Large intestine (tissue), 3 donors: ENCODE results near the gene TSC22D1. TPM values are rescaled to one million over a fixed set of nuclear protein-coding genes. Genes with fewer than 3 reads are reported as not detected.

ENCODE experiments used
- DNase-seq, 2 donors: peaks; one replicate each; pipeline versions ENCODE4 v3.0.0 to v3.0.0-alpha.2; 2013
- H3K27ac ChIP-seq: one replicate; pipeline ENCODE4 v1.5.1; 2013; ENCODE audit warnings: low read length
- H3K27me3 ChIP-seq: 2 replicates; pipeline ENCODE4 v1.6.1; 2013; ENCODE audit warnings: low read length; ENCODE audit not compliant: control insufficient read depth, insufficient read depth
- H3K36me3 ChIP-seq: 2 replicates; pipeline ENCODE4 v1.6.1; 2013; ENCODE audit warnings: low read length; ENCODE audit not compliant: control insufficient read depth, insufficient read depth
- H3K4me1 ChIP-seq: one replicate; pipeline ENCODE4 v1.6.1; 2013; ENCODE audit warnings: low read length; ENCODE audit not compliant: control insufficient read depth, insufficient read depth
- H3K4me3 ChIP-seq: one replicate; pipeline ENCODE4 v1.5.1; 2013; ENCODE audit warnings: low read length
- H3K9me3 ChIP-seq: one replicate; pipeline ENCODE4 v1.6.1; 2013; ENCODE audit warnings: mild to moderate bottlenecking, low read depth, low read length, moderate library complexity; ENCODE audit not compliant: control insufficient read depth
- WGBS: methylation state at CpG from one replicate; pipeline ENCODE4 v1.1.5; 2013; ENCODE audit warnings: low lambda C conversion rate; ENCODE audit not compliant: insufficient coverage; 5-methylcytosine and 5-hydroxymethylcytosine counted together
- polyA plus RNA-seq: library from polyadenylated mRNA; unstranded; fragments of 120-200 nt; gene quantifications from one replicate; pipeline ENCODE4 v1.2.1, GENCODE V29; 2013

The TSC22D1 gene
- polyA plus RNA-seq, 1 donor, result 172 TPM

- no peaks in the 10 kb centered on the region for H3K27me3 ChIP-seq
- no peaks in the 10 kb centered on the region for H3K4me1 ChIP-seq
- no peaks in the 10 kb centered on the region for H3K36me3 ChIP-seq
- 67% methylated on average over 1 of the region's 2 CpGs for WGBS
- DNase-seq, result no peak
- no peaks in the 10 kb centered on the region for H3K9me3 ChIP-seq
- H3K4me3 ChIP-seq, result no peak overlapping the region
- no peak overlapping the region for H3K27ac ChIP-seq
Observed at GRCh38 chr13:44411841-44412240, 164.3 kb downstream of the TSC22D1 start.

DNA sequence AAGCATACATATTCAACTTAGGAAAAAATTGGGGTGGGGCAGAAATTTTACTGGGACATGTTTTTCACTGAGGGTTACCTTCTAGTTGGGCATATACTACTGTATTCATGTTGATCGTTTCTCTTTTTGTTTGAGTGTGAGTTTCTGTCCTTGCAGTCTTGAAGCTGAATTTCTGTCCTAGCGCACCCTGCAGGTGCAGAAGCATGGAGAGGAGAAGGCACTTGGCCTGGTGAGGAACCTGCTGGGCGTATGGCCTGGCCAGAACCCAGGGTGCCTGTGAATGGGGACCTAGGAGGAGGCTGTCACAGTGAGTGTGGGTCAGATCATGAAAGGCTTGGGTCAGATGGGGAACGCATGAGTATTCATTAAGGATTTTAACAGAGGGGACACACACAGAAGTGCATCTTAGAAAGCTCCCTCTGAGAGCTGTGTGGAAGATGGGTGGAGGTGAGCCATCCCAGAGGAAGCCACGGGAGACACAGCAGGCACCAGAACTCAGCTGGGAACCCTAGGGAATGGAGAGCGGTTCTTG lies 165.7 kb downstream of the TSC22D1 start:
- H3K4me3 ChIP-seq, result no peak overlapping the region
- no peak overlapping the region for H3K27ac ChIP-seq
- no CpG with 5 or more reads among the region's 6 CpGs for WGBS
- no peaks in the 10 kb centered on the region for H3K27me3 ChIP-seq
- no peaks in the 10 kb centered on the region for H3K4me1 ChIP-seq
- H3K36me3 ChIP-seq, result no peaks in the 10 kb centered on the region
- no peaks in the 10 kb centered on the region for H3K9me3 ChIP-seq
- no peak for DNase-seq

GRCh38 chr13:44409595-44409994 lies 166.5 kb downstream of the TSC22D1 start:
- H3K4me1 ChIP-seq, result peaks cover 3% of the 10 kb centered on the region
- no peak overlapping the region for H3K27ac ChIP-seq
- no peaks in the 10 kb centered on the region for H3K27me3 ChIP-seq
- no peaks in the 10 kb centered on the region for H3K36me3 ChIP-seq
- no peak overlapping the region for H3K4me3 ChIP-seq
- no peak for DNase-seq
- H3K9me3 ChIP-seq, result no peaks in the 10 kb centered on the region
- WGBS, result no CpG with 5 or more reads among the region's 4 CpGs

DNA sequence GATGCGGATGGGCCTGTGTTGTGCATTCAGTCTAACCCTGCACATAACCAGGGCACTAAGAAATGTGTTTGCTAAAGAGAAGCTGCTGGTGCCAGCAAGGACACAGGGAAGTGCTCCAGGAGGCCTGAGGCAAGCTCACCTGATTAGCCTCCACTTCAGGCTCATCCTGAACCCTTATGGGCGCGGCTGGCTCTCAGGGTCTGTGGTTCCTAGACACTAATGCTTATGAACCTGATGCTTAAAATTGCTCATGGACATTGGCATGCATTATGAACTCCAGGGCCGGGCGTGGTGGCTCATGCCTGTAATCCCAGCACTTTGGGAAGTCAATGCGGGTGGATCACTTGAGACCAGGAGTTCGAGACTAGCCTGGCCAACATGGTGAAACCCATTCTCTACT lies 168.2 kb downstream of the TSC22D1 start:
- Histone ChIP-seq H3K9me3 (no peaks in the 10 kb centered on the region), H3K4me3 (no peak overlapping the region), H3K4me1 (peaks cover 16% of the 10 kb centered on the region), H3K27me3 (no peaks in the 10 kb centered on the region), H3K36me3 (no peaks in the 10 kb centered on the region), H3K27ac (no peak overlapping the region)
- no CpG with 5 or more reads among the region's 7 CpGs for WGBS
- DNase-seq, result no peak

DNA sequence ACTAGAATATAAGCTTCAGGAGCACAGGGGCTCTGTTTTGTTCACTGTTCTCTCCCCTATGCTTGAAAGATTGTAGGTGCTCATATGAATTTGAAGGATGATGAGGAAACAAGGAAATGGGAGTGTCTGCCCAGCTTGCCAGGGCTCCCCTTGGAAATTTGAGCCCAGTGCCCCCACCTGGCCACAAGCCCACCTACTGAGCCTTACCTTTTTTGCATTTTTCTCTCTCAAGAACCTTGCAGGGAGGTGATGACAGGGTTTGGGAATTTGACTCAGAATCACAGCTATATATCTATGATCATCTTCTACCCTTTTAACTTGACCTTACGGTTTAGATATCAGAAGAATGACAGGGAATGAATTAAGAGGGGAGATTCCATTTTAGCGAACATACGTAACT lies 168.8 kb downstream of the TSC22D1 start:
- Histone ChIP-seq H3K27ac (no peak overlapping the region), H3K9me3 (no peaks in the 10 kb centered on the region), H3K27me3 (no peaks in the 10 kb centered on the region), H3K4me3 (no peak overlapping the region), H3K4me1 (peaks cover 16% of the 10 kb centered on the region), H3K36me3 (no peaks in the 10 kb centered on the region)
- no peak for DNase-seq
- WGBS, result 72% methylated on average over 3 of the region's 3 CpGs

- WGBS, result 67% methylated on average over 2 of the region's 5 CpGs
- Histone ChIP-seq H3K4me3 (no peak overlapping the region), H3K27ac (no peak overlapping the region), H3K4me1 (peaks cover 16% of the 10 kb centered on the region), H3K27me3 (no peaks in the 10 kb centered on the region), H3K36me3 (no peaks in the 10 kb centered on the region), H3K9me3 (no peaks in the 10 kb centered on the region)
- no peak for DNase-seq
Observed at GRCh38 chr13:44406617-44407016, 169.5 kb downstream of the TSC22D1 start.

GRCh38 chr13:44404261-44405132 lies 171.6 kb downstream of the TSC22D1 start:
- H3K27me3 ChIP-seq, result no peaks in the 10 kb centered on the region
- H3K27ac ChIP-seq, result peak overlapping the region; percentile 65
- DNase-seq, result peak in 1 of 2 donors; percentile 77
- no peaks in the 10 kb centered on the region for H3K36me3 ChIP-seq
- H3K9me3 ChIP-seq, result no peaks in the 10 kb centered on the region
- no CpG with 5 or more reads among the region's 15 CpGs for WGBS
- peak overlapping the region; percentile 36 for H3K4me3 ChIP-seq
- peaks cover 16% of the 10 kb centered on the region for H3K4me1 ChIP-seq

DNA sequence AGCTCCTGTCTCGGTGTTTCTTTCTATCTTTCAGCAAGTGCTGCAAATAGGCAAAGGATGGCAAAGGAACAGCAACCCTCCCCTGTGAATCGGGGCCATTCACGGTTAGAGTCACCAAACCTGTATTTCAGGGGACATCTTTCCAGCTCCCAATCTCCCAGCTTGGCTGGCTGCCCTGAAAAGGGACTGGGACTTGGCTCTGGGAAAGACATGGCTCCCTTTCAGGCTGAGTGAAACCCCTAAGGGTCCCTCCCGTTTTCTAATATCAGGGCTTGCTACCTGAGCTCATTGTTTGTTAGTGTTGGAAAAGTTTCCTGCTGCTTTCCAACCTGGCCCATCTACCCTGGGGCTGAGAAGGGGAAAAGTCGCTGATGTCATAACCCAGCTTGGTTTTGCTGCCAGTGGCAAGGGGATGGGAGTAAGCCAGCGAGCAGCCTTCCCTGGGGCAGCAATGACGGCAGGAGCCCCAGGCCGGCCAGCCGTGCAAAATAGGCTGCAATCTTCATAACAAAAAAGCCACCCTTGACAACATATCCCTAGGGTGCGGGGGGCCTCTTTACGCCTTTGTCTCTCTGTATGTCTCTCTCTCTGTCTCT lies 172.6 kb downstream of the TSC22D1 start:
- Histone ChIP-seq H3K4me1 (peaks cover 16% of the 10 kb centered on the region), H3K27me3 (no peaks in the 10 kb centered on the region), H3K4me3 (no peak overlapping the region), H3K36me3 (no peaks in the 10 kb centered on the region), H3K27ac (peak overlapping the region; percentile 65), H3K9me3 (no peaks in the 10 kb centered on the region)
- WGBS, result 47% methylated on average over 3 of the region's 11 CpGs
- DNase-seq, result peak in 1 of 2 donors; percentile 57

- no peak overlapping the region for H3K27ac ChIP-seq
- H3K36me3 ChIP-seq, result no peaks in the 10 kb centered on the region
- peaks cover 16% of the 10 kb centered on the region for H3K4me1 ChIP-seq
- no CpG with 5 or more reads among the region's 13 CpGs for WGBS
- no peak overlapping the region for H3K4me3 ChIP-seq
- peak in 1 of 2 donors; percentile 30 for DNase-seq
- H3K27me3 ChIP-seq, result no peaks in the 10 kb centered on the region
- H3K9me3 ChIP-seq, result no peaks in the 10 kb centered on the region
Observed at GRCh38 chr13:44402899-44403445, 173.2 kb downstream of the TSC22D1 start.

GRCh38 chr13:44401577-44401976 lies 174.6 kb downstream of the TSC22D1 start:
- Histone ChIP-seq H3K36me3 (no peaks in the 10 kb centered on the region), H3K27me3 (no peaks in the 10 kb centered on the region), H3K27ac (no peak overlapping the region), H3K4me1 (peaks cover 23% of the 10 kb centered on the region), H3K9me3 (no peaks in the 10 kb centered on the region), H3K4me3 (no peak overlapping the region)
- no CpG with 5 or more reads among the region's 2 CpGs for WGBS
- no peak for DNase-seq
